Sigmoid colon (tissue), 4 donors: ENCODE results near the gene SLC12A9.

ENCODE experiments used
- CTCF ChIP-seq, 4 experiments: fragments of 450-650 bp in 3 of 4; fragments of 200-600 bp in 1 of 4; IDR thresholded peaks; one replicate each; pipeline ENCODE4 v1.5.1; 2016 to 2019; ENCODE audit warnings: antibody characterized with exemption in 4 of 4, mild to moderate bottlenecking in 3 of 4, moderate library complexity in 2 of 4
- POLR2A ChIP-seq, 2 donors: fragments of 450-650 bp; IDR thresholded peaks; one replicate each; pipeline ENCODE4 v1.6.1; 2016; ENCODE audit warnings: antibody characterized with exemption in 2 of 2, mild to moderate bottlenecking in 2 of 2, moderate library complexity in 2 of 2
- POLR2AphosphoS5 ChIP-seq, 4 donors: sonication (generic); formaldehyde crosslinking; IDR thresholded peaks; one replicate each; pipeline ENCODE4 v1.6.1; 2017; ENCODE audit warnings: antibody characterized with exemption in 4 of 4

DNA sequence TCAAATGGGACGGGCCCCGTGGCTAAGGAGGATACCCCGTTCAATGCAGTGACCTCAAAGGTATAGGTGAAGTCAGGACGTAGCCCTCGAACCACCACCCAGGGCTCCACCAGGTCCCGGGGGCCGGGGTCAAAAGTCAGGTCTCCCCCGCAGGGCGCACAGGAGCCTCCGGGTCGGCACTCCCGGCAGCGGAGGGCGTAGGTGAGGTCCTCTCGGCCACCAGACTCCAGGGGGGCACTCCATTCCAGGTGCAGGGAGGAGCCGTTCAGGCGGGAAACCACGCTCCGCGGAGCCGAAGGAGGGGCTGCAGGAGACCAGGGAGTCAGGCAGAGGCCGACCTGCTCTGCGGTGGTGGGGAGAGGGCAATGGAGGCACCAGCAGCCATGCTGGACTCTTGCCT is 32.9 kb upstream of the SLC12A9 start:
- TF ChIP-seq POLR2A (IDR thresholded peaks at IDR 0.05) (no peak), CTCF (IDR thresholded peaks at IDR 0.05) (no peak), POLR2AphosphoS5 (IDR thresholded peaks at IDR 0.05) (no peak)
